Measurements from ENCODE around the gene AMN. TPM values are rescaled to one million over a fixed set of nuclear protein-coding genes. Genes with fewer than 3 reads are reported as not detected.

The AMN gene
- total RNA-seq, 4 donors from 2014 or later = 0.59 TPM; not detected in 3

DNA sequence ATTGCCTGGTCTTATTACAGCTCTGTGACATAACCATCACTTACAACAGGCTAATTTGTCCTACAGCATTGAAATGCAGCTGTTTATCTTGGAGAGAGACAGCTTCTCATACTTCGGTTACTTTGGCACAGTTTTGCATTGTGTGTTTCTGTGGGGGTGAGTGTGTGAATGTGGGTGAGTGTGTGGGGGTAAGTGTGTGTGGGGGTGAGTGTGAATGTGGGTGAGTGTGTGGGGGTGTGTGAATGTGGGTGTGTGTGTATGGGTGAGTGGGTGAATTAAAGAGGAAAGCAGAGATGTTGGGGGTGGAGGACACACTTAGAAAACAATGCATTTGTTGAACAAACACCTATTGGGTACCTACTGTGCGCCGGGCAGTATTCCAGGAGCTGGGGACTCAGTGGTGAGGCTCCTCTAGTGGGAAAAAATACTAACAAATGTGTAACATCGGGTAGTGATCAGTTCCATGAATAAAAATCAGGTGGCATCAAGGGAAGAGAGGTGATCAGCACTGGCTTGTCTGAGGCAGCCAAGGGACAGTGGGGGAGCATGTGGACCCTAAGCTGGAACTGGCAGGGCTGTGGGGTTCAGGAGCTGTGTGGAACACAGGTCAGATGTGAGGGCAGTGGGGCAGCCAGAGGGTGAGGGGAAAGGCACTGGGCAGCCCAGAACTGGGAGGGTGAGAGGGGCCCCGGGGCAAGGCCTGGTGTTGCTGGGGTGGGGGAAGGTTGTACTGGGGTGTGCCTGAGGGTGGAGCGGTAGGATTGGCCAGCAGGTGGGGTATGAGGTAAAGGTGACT lies 44.1 kb upstream of the AMN start:
- H3K36me3 ChIP-seq = peaks cover 0 to 53% of the 10 kb centered on the region in 2 donors
- H3K4me3 ChIP-seq = no peak overlapping the region
- WGBS, 2 donors (ENCODE audit: low coverage in 1 of 2) = 83 to 85% methylated on average over 4 to 6 of the region's 6 CpGs
- no peak overlapping the region for H3K27ac ChIP-seq
- ATAC-seq = no peak
- TF ChIP-seq EP300 (IDR thresholded peaks at IDR 0.05) = no peak
- TF ChIP-seq, protein P1, sequence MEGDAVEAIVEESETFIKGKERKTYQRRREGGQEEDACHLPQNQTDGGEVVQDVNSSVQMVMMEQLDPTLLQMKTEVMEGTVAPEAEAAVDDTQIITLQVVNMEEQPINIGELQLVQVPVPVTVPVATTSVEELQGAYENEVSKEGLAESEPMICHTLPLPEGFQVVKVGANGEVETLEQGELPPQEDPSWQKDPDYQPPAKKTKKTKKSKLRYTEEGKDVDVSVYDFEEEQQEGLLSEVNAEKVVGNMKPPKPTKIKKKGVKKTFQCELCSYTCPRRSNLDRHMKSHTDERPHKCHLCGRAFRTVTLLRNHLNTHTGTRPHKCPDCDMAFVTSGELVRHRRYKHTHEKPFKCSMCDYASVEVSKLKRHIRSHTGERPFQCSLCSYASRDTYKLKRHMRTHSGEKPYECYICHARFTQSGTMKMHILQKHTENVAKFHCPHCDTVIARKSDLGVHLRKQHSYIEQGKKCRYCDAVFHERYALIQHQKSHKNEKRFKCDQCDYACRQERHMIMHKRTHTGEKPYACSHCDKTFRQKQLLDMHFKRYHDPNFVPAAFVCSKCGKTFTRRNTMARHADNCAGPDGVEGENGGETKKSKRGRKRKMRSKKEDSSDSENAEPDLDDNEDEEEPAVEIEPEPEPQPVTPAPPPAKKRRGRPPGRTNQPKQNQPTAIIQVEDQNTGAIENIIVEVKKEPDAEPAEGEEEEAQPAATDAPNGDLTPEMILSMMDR (IDR thresholded peaks at IDR 0.05) = no peak
- no peak for TF ChIP-seq POLR2AphosphoS5 (IDR thresholded peaks at IDR 0.05)
- TF ChIP-seq POLR2A (IDR thresholded peaks at IDR 0.05) = no peak
- no peaks in the 10 kb centered on the region for H3K4me1 ChIP-seq
- no peaks in the 10 kb centered on the region for H3K9me3 ChIP-seq
- H3K27me3 ChIP-seq = no peaks in the 10 kb centered on the region

DNA sequence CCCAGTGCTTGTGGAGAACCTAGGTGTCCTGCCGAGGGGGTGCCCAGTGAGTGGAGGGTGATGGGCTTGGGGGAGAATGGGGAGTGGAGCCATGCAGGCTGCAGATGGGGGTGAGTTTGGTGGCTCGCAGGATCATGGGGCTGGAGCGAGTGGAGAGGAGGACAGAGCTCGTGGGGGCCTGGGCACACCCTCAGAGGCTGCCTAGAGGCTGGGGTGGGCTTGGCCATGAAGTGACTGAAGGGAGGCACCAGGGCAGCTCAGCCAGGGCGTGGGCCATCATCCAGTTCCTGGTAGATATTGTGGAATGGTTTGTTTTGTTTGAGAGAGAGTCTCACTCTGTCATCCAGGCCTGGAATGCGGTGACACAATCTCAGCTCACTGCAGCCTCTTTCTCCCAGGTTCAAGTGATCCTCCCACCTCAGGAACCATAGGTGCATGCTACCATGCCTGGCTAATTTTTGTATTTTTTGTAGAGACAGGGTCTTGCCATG lies 43.4 kb upstream of the AMN start:
- ATAC-seq = no peak
- Histone ChIP-seq H3K4me3 (no peak overlapping the region), H3K4me1 (no peaks in the 10 kb centered on the region), H3K27me3 (no peaks in the 10 kb centered on the region), H3K9me3 (no peaks in the 10 kb centered on the region), H3K27ac (no peak overlapping the region), H3K36me3 (peaks cover 0 to 49% of the 10 kb centered on the region in 2 donors)
- WGBS, 2 donors (ENCODE audit: low coverage in 1 of 2) = 94% methylated on average over 4 of the region's 6 CpGs; no CpG with 5 or more reads in 1 of the 2 donors
- TF ChIP-seq, protein P1 (IDR thresholded peaks at IDR 0.05) = no peak
- TF ChIP-seq POLR2A (IDR thresholded peaks at IDR 0.05) = no peak
- TF ChIP-seq EP300 (IDR thresholded peaks at IDR 0.05) = no peak
- no peak for TF ChIP-seq POLR2AphosphoS5 (IDR thresholded peaks at IDR 0.05)

DNA sequence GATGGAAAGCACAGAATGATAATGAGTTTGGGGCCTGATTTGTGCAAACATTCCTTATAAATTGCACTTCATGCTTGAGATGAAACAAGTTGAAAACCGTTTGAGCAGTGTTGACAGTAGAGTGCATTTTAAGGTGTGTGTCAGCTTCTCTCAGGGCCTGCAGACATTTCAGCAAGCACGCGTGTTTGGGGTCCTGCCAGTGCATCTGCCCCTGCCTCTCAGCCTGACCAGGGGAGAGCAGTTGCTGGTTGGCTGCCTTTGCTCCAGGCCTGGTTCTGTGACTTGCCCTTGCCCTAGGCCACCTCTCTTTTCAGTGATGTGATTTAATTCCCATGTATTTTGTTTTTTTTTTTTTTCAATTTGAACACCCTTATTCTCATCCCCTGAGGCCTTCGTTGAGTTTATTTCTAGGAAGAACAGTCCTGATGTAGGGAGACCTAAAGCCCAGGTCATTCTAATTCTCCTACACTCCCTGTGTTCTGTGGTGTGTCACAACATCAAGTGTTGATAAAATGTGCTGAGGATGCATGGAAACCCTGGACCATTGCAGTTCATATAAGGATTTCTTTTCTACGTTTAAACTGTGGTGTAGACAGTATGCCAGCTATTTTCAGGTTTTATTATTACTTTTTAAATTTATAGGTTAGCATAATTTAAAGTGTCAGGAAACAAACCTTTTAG lies 40.1 kb upstream of the AMN start:
- H3K36me3 ChIP-seq = peaks cover 0 to 43% of the 10 kb centered on the region in 2 donors
- H3K9me3 ChIP-seq = no peaks in the 10 kb centered on the region
- 78 to 95% methylated on average over 2 to 5 of the region's 5 CpGs for WGBS, 2 donors (ENCODE audit: low coverage in 1 of 2)
- H3K4me3 ChIP-seq = no peak overlapping the region
- no peaks in the 10 kb centered on the region for H3K4me1 ChIP-seq
- H3K27ac ChIP-seq = no peak overlapping the region
- no peak for ATAC-seq
- no peaks in the 10 kb centered on the region for H3K27me3 ChIP-seq
- TF ChIP-seq, protein P1 (IDR thresholded peaks at IDR 0.05) = no peak
- TF ChIP-seq POLR2A (IDR thresholded peaks at IDR 0.05) (no peak), EP300 (IDR thresholded peaks at IDR 0.05) (no peak), POLR2AphosphoS5 (IDR thresholded peaks at IDR 0.05) (no peak)

DNA sequence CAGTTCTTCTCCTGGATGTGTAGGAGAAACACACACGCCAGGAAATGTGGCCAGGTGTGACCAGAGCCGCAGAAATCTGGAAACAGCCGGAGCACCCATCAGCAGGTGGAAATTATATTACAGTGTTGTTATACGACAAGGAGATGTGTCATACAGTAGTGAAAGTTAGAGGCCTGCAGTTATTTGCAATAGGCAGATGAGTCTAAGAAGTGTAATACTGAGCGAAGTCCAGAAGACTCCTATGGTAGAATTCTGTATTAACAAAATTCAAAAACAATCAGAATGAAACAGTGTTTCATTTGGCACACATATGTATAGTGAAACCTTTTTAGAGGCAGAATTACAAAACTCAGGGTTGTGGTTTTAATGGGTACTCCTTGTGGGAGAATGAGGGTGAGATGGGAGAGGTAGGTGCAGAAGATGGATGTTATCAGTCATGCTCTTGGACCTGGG lies 39.3 kb upstream of the AMN start:
- Histone ChIP-seq H3K27ac (no peak overlapping the region), H3K4me3 (no peak overlapping the region), H3K36me3 (peaks cover 0 to 44% of the 10 kb centered on the region in 2 donors), H3K27me3 (no peaks in the 10 kb centered on the region), H3K4me1 (no peaks in the 10 kb centered on the region), H3K9me3 (no peaks in the 10 kb centered on the region)
- TF ChIP-seq, protein P1 (IDR thresholded peaks at IDR 0.05) = no peak
- TF ChIP-seq EP300 (IDR thresholded peaks at IDR 0.05) (no peak), POLR2AphosphoS5 (IDR thresholded peaks at IDR 0.05) (no peak), POLR2A (IDR thresholded peaks at IDR 0.05) (no peak)
- WGBS, 2 donors (ENCODE audit: low coverage in 1 of 2) = 94 to 100% methylated on average over 1 to 5 of the region's 5 CpGs
- ATAC-seq = no peak

All from gastroesophageal sphincter (tissue), 4 donors.